ENCODE measurements around the gene PIP4P1. TPM values are rescaled to one million over a fixed set of nuclear protein-coding genes. Genes with fewer than 3 reads are reported as not detected.

The PIP4P1 gene
- polyA plus RNA-seq, 3 donors = 19.4 to 106 (median 21.2) TPM

GRCh38 chr14:20428802-20429201 is 32.4 kb downstream of the PIP4P1 start:
- H3K36me3 ChIP-seq (replicated peaks in 1 of 2; ENCODE audit: control insufficient read depth in 1 of 2, insufficient read depth in 2 of 2, low read length in 2 of 2) = no peaks in the 10 kb centered on the region
- WGBS (ENCODE audit: insufficient coverage) = 0% methylated on average over 2 of the region's 5 CpGs
- peak overlapping the region in 6 of 7 donors; percentile 57 to 97 (median 94) for H3K27ac Mint-ChIP-seq
- no peak overlapping the region for H3K9ac ChIP-seq (ENCODE audit: insufficient read depth, low read length, poor library complexity, severe bottlenecking)
- peaks cover 3% of the 10 kb centered on the region for H4K20me1 ChIP-seq (ENCODE audit: insufficient read depth, low read length)
- H3K79me2 ChIP-seq (ENCODE audit: insufficient read depth, low read length) = no peaks in the 10 kb centered on the region
- peak overlapping the region; percentile 12 to 86 for H3K27ac ChIP-seq (ENCODE audit: low read depth in 1 of 2, low read length in 2 of 2)
- no peaks in the 10 kb centered on the region for H3K27me3 ChIP-seq (ENCODE audit: control insufficient read depth in 2 of 2, insufficient read depth in 2 of 2, low read length in 2 of 2)
- no peak for TF ChIP-seq CTCF (IDR thresholded peaks at IDR 0.05)
- intact Hi-C loops (cut with micrococcal nuclease) = no loop called here
- H3K4me1 ChIP-seq (ENCODE audit: control insufficient read depth in 1 of 2, insufficient read depth in 2 of 2, low read length in 2 of 2) = peaks cover 55 to 57% of the 10 kb centered on the region in 2 donors
- H3K36me3 Mint-ChIP-seq = peaks cover 0 to 3% of the 10 kb centered on the region in 2 donors
- peak overlapping the region in 1 of 3 experiments; percentile 75 for H3K4me3 ChIP-seq (replicated peaks in 1 of 3; ENCODE audit: low read depth in 2 of 3, low read length in 3 of 3)
- H3K4me2 ChIP-seq (replicated peaks; ENCODE audit: extremely low read depth, low read length, poor library complexity, severe bottlenecking) = peak overlapping the region; percentile 83
- H3K4me3 Mint-ChIP-seq = peak overlapping the region; percentile 59 to 89
- H3K27me3 Mint-ChIP-seq (ENCODE audit: low read depth in 3 of 3) = peaks cover 0 to 2% (median 0%) of the 10 kb centered on the region in 3 donors
- no peaks in the 10 kb centered on the region for H3K9me3 ChIP-seq (replicated peaks in 1 of 2; ENCODE audit: control insufficient read depth in 1 of 2, insufficient read depth in 1 of 2, low read length in 2 of 2)
- no peak for DNase-seq
- peaks cover 60% of the 10 kb centered on the region for H3K4me1 Mint-ChIP-seq
- peak overlapping the region; percentile 41 for H2AFZ ChIP-seq (ENCODE audit: insufficient read depth, low read depth, low read length, poor library complexity, severe bottlenecking)
- H3K9me3 Mint-ChIP-seq = peaks cover 0 to 2% (median 0%) of the 10 kb centered on the region in 7 donors

- intact Hi-C loops (cut with micrococcal nuclease) = no loop called here
- Histone ChIP-seq H3K9me3 (replicated peaks in 1 of 2; ENCODE audit: control insufficient read depth in 1 of 2, insufficient read depth in 1 of 2, low read length in 2 of 2) (no peaks in the 10 kb centered on the region), H3K79me2 (ENCODE audit: insufficient read depth, low read length) (no peaks in the 10 kb centered on the region), H2AFZ (ENCODE audit: insufficient read depth, low read depth, low read length, poor library complexity, severe bottlenecking) (peak overlapping the region; percentile 41), H3K9ac (ENCODE audit: insufficient read depth, low read length, poor library complexity, severe bottlenecking) (peak overlapping the region; percentile 56), H4K20me1 (ENCODE audit: insufficient read depth, low read length) (peaks cover 3% of the 10 kb centered on the region), H3K36me3 (replicated peaks in 1 of 2; ENCODE audit: control insufficient read depth in 1 of 2, insufficient read depth in 2 of 2, low read length in 2 of 2) (no peaks in the 10 kb centered on the region), H3K27ac (ENCODE audit: low read depth in 1 of 2, low read length in 2 of 2) (peak overlapping the region; percentile 86 to 94), H3K4me1 (ENCODE audit: control insufficient read depth in 1 of 2, insufficient read depth in 2 of 2, low read length in 2 of 2) (peaks cover 55 to 57% of the 10 kb centered on the region in 2 donors), H3K27me3 (ENCODE audit: control insufficient read depth in 2 of 2, insufficient read depth in 2 of 2, low read length in 2 of 2) (no peaks in the 10 kb centered on the region), H3K4me3 (replicated peaks in 1 of 3; ENCODE audit: low read depth in 2 of 3, low read length in 3 of 3) (peak overlapping the region; percentile 20 to 75 (median 46)), H3K4me2 (replicated peaks; ENCODE audit: extremely low read depth, low read length, poor library complexity, severe bottlenecking) (peak overlapping the region; percentile 83)
- H3K4me3 Mint-ChIP-seq = peak overlapping the region; percentile 73 to 89
- peaks cover 0 to 2% (median 0%) of the 10 kb centered on the region in 7 donors for H3K9me3 Mint-ChIP-seq
- DNase-seq = no peak
- H3K4me1 Mint-ChIP-seq = peaks cover 60% of the 10 kb centered on the region
- peak overlapping the region; percentile 93 to 97 (median 96) for H3K27ac Mint-ChIP-seq
- TF ChIP-seq CTCF (IDR thresholded peaks at IDR 0.05) = no peak
- H3K27me3 Mint-ChIP-seq (ENCODE audit: low read depth in 3 of 3) = peaks cover 0 to 2% (median 0%) of the 10 kb centered on the region in 3 donors
- WGBS (ENCODE audit: insufficient coverage) = 6% methylated on average over 3 of the region's 5 CpGs
- peaks cover 0 to 3% of the 10 kb centered on the region in 2 donors for H3K36me3 Mint-ChIP-seq
These were observed 33.2 kb downstream of the PIP4P1 start for GRCh38 chr14:20428010-20428365.
